ENCODE results near the gene TFDP2. TPM values are rescaled to one million over a fixed set of nuclear protein-coding genes. Genes with fewer than 3 reads are reported as not detected.
A peak's percentile ranks its signal among the peaks of the same experiment; 100 is the strongest.

The TFDP2 gene
- total and polyA plus RNA-seq, 9 of the 15 experiments (the other 6 are each of a cell fraction or from before 2014, with no cell fraction given), result 95.6 to 179 (median 126) TPM

DNA sequence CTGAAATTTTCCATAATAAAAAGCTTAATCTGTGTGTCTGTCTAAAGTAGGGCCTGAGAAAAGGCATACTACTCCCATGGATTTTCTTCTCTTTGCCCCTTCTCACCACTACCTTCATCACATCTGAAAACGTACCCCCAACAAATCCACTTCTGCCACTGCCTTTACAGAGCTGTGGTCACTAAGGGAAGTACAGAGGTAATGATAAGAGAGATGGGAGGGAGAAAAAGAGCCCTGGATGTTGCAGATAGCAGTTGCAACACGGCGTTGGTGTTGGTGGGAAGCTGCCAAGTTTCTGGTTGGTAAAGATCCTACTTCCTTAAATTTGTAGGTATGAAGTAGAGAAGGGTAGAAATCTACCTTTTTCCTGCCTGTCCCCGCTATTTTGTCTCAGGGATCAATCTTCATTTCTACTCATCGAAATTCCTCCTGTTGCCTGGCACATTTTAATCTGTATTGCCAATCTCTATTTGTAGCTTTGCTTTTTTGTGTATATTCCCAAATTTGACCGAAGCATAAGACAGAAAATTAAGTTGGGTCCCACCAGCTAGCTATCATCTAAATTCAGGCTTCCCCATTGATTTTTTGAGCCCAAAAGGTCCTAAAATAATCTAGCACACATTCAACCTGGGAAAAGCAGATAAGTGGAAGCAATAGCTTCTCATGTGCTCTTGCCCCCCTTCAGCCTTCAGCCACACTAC, 102.9 kb downstream of the TFDP2 start (continued):
- TF ChIP-seq ETV6 (IDR thresholded peaks at IDR 0.05; ENCODE audit: borderline replicate concordance in 1 of 2, low read depth in 2 of 2, low read length in 1 of 2) (peak; percentile 52 to 83; a peak in 2 of 4 replicates), ETV6 (CRISPR knock-in tag; IDR thresholded peaks at IDR 0.05; ENCODE audit: borderline replicate concordance) (no peak), ZNF764 (CRISPR knock-in tag; IDR thresholded peaks at IDR 0.05; ENCODE audit: low read depth) (no peak), ZNF76 (CRISPR knock-in tag; IDR thresholded peaks at IDR 0.05; ENCODE audit: borderline replicate concordance) (no peak), KDM1A (IDR thresholded peaks at IDR 0.05) (peak; percentile 84 to 88), ZNF274 (IDR thresholded peaks at IDR 0.05; ENCODE audit: borderline replicate concordance, low read depth, low read length) (peak; percentile 75; the same call in 1 of the 2 replicates), TEAD1 (CRISPR knock-in tag; IDR thresholded peaks at IDR 0.05) (peak in 1 of 2 experiments; percentile 59; a peak in 1 of 4 replicates), RAD21 (CRISPR knock-in tag; conservative IDR thresholded peaks at IDR 0.05 in 1 of 2, IDR thresholded peaks at IDR 0.05 in 1 of 2) (0 out of 4 replicates have a peak, but pooled peaks of 1 of the 2 experiments have one; percentile 15), ETV5 (CRISPR knock-in tag; IDR thresholded peaks at IDR 0.05; ENCODE audit: low read depth) (peak; percentile 68), ZNF766 (CRISPR knock-in tag; conservative IDR thresholded peaks at IDR 0.05) (peak; percentile 74; the same call in 1 of the 2 replicates), RREB1 (CRISPR knock-in tag; IDR thresholded peaks at IDR 0.05) (no peak), XRCC3 (IDR thresholded peaks at IDR 0.05) (no peak), RHOXF2B (CRISPR knock-in tag; conservative IDR thresholded peaks at IDR 0.05) (no peak), MAFK (IDR thresholded peaks at IDR 0.05; ENCODE audit: low read length) (no peak), ZKSCAN3 (CRISPR knock-in tag; IDR thresholded peaks at IDR 0.05) (no peak), DPF2 (IDR thresholded peaks at IDR 0.05) (peak; percentile 99), PHF20 (IDR thresholded peaks at IDR 0.05; ENCODE audit: partially characterized antibody) (no peak), HDAC1 (IDR thresholded peaks at IDR 0.05) (peak in 1 of 2 experiments; percentile 87; a peak in 2 of 4 replicates), JUNB (CRISPR knock-in tag; conservative IDR thresholded peaks at IDR 0.05) (no peak)
- TF ChIP-seq, protein P1, sequence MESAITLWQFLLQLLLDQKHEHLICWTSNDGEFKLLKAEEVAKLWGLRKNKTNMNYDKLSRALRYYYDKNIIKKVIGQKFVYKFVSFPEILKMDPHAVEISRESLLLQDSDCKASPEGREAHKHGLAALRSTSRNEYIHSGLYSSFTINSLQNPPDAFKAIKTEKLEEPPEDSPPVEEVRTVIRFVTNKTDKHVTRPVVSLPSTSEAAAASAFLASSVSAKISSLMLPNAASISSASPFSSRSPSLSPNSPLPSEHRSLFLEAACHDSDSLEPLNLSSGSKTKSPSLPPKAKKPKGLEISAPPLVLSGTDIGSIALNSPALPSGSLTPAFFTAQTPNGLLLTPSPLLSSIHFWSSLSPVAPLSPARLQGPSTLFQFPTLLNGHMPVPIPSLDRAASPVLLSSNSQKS (CRISPR knock-in tag; IDR thresholded peaks at IDR 0.05), result no peak
- TF ChIP-seq, protein P2, sequence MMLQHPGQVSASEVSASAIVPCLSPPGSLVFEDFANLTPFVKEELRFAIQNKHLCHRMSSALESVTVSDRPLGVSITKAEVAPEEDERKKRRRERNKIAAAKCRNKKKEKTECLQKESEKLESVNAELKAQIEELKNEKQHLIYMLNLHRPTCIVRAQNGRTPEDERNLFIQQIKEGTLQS (IDR thresholded peaks at IDR 0.05), result peak; percentile 56
- TF ChIP-seq, protein P2 (CRISPR knock-in tag; conservative IDR thresholded peaks at IDR 0.05), result no peak

Data from K562 (cell line).